Measurements from ENCODE around the gene SINHCAF. TPM values are rescaled to one million over a fixed set of nuclear protein-coding genes. Genes with fewer than 3 reads are reported as not detected.

The SINHCAF gene
- total and polyA plus RNA-seq, 11 donors: 4.0 to 23.8 (median 12.8) TPM

DNA sequence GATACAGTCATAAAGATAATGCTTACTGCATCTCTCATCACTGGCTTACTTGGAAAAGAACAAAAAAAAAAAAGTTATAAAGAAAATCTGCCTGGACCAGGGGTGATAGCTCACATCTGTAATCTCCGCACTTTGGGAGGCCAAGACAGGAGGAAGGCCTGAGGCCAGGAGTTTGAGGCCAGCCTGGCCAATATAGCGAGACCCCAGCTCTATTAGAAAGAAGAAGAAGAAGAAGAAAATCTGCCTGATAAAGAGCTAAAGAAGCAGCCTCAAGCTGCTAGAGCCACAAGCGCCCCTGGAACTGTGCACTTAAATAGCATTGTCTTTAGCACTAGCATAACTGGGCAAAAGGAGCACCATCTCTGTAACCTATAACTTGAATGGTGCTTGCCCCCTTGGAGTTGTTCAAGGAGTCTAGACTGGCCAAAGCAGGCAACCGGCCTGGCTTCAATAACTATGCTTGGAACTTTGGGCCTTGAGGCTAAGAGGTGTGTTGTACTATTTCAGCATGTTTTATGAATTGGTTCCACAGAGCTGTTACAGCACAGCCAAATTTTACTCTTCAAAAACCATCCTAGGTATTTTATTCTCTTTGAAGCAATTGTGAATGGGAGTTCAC lies 53.2 kb downstream of the SINHCAF start:
- 93 to 97% (median 95%) methylated on average over 4 of the region's 4 CpGs for WGBS, 4 donors
- TF ChIP-seq POLR2A (IDR thresholded peaks at IDR 0.05): no peak
- TF ChIP-seq, protein P1, sequence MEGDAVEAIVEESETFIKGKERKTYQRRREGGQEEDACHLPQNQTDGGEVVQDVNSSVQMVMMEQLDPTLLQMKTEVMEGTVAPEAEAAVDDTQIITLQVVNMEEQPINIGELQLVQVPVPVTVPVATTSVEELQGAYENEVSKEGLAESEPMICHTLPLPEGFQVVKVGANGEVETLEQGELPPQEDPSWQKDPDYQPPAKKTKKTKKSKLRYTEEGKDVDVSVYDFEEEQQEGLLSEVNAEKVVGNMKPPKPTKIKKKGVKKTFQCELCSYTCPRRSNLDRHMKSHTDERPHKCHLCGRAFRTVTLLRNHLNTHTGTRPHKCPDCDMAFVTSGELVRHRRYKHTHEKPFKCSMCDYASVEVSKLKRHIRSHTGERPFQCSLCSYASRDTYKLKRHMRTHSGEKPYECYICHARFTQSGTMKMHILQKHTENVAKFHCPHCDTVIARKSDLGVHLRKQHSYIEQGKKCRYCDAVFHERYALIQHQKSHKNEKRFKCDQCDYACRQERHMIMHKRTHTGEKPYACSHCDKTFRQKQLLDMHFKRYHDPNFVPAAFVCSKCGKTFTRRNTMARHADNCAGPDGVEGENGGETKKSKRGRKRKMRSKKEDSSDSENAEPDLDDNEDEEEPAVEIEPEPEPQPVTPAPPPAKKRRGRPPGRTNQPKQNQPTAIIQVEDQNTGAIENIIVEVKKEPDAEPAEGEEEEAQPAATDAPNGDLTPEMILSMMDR (IDR thresholded peaks at IDR 0.05): no peak
- no peaks in the 10 kb centered on the region for H3K27me3 ChIP-seq
- ATAC-seq (no peak), DNase-seq (no peak)
- peaks cover 0 to 8% (median 0%) of the 10 kb centered on the region in 9 donors for H3K36me3 ChIP-seq
- H3K4me3 ChIP-seq: no peak overlapping the region
- no peaks in the 10 kb centered on the region for H3K4me1 ChIP-seq
- H3K27ac ChIP-seq: no peak overlapping the region
- intact Hi-C loops (cut with DNase I): loop anchor here in 6 of 10 donors (2.0 to 10.0 kb wide), 6 partner anchors 24 to 428 kb away; no protein-coding TSS in a partner anchor
- H3K9me3 ChIP-seq: no peaks in the 10 kb centered on the region

- Histone ChIP-seq H3K36me3 (no peaks in the 10 kb centered on the region), H3K4me1 (no peaks in the 10 kb centered on the region), H3K27me3 (no peaks in the 10 kb centered on the region), H3K9me3 (no peaks in the 10 kb centered on the region), H3K4me3 (no peak overlapping the region), H3K27ac (no peak overlapping the region)
- DNase-seq: no peak
- no peak for ATAC-seq
- 86 to 98% (median 95%) methylated on average over 2 of the region's 2 CpGs for WGBS, 4 donors
- intact Hi-C loops (cut with DNase I): loop anchor here in 3 of 10 donors (5.0 to 10.0 kb wide), 2 partner anchors 421 to 423 kb away; no protein-coding TSS in a partner anchor
- TF ChIP-seq, protein P1 (IDR thresholded peaks at IDR 0.05): no peak
- no peak for TF ChIP-seq POLR2A (IDR thresholded peaks at IDR 0.05)
These were observed 58.0 kb downstream of the SINHCAF start for GRCh38 chr12:31267966-31268365.

DNA sequence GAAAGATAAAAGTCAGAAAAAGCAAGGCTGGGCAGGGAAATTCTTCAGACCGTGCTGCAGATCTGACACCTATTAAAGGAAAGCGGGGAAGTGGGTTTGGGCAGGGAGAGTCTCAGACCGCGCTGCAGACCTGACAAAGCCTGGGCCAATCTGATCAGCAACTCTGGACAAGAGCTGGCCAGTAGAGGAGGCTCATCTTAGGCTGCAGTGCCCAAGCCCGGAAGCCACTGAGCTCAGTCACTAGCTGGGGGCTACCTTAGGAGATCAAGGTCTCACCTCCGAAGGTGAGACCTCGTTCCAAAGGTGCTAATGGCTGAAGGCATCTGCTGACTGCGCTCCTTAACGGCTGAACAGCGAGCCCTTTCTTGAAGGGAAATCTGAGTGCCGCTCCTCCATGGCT lies 60.2 kb downstream of the SINHCAF start:
- H3K4me1 ChIP-seq: no peaks in the 10 kb centered on the region
- no peak overlapping the region for H3K4me3 ChIP-seq
- ATAC-seq (no peak), DNase-seq (no peak)
- H3K36me3 ChIP-seq: no peaks in the 10 kb centered on the region
- H3K27me3 ChIP-seq: no peaks in the 10 kb centered on the region
- no peaks in the 10 kb centered on the region for H3K9me3 ChIP-seq
- no peak for TF ChIP-seq POLR2A (IDR thresholded peaks at IDR 0.05)
- TF ChIP-seq, protein P1 (IDR thresholded peaks at IDR 0.05): no peak
- intact Hi-C loops (cut with DNase I): loop anchor here in 3 of 10 donors (5.0 to 10.0 kb wide), 2 partner anchors 418 to 421 kb away; no protein-coding TSS in a partner anchor
- no peak overlapping the region for H3K27ac ChIP-seq
- 58 to 67% (median 59%) methylated on average over 11 of the region's 11 CpGs for WGBS, 4 donors

DNA sequence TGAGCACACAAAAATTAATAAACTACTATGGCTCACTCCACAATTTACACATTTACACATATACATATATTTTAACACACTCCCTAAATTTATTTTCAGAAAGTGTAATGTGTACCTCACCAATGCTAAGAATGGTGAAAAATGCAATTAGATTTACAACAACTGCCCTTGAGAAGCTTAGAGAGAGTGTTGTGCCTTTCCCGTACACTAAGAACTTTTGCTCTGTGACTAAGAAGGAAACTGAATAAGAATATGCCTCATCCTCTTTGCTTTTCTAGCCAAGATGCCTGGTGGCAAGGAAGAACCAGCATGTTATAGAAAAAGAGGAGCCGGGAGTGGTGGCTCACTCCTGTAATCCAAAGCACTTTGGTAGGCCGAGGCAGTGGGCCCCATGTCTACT lies 62.3 kb downstream of the SINHCAF start:
- Histone ChIP-seq H3K4me3 (no peak overlapping the region), H3K27me3 (no peaks in the 10 kb centered on the region), H3K36me3 (no peaks in the 10 kb centered on the region), H3K27ac (no peak overlapping the region), H3K4me1 (no peaks in the 10 kb centered on the region), H3K9me3 (no peaks in the 10 kb centered on the region)
- intact Hi-C loops (cut with DNase I): loop anchor here in 1 of 10 donors (10.0 kb wide), 1 partner anchor 419 kb away; no protein-coding TSS in a partner anchor
- no peak for TF ChIP-seq POLR2A (IDR thresholded peaks at IDR 0.05)
- TF ChIP-seq, protein P1 (IDR thresholded peaks at IDR 0.05): no peak
- DNase-seq (no peak), ATAC-seq (no peak)
- WGBS, 4 donors: 88 to 92% (median 91%) methylated on average over 3 of the region's 3 CpGs
